GM18517 (cell line): ENCODE data around the gene TBPL1.
A peak's percentile ranks its signal among the peaks of the same experiment; 100 is the strongest.
"Not testable (repeated sequence)": the region's sequence is repeated elsewhere in the genome, so short reads cannot be mapped to it uniquely, and the experiment has no call there.

Experiments
- ATAC-seq: cut with Tn5 transposase; IDR thresholded peaks from one replicate; pipeline ENCODE4 v1.9.1; 2021; ENCODE audit warnings: mild to moderate bottlenecking, moderate library complexity; ENCODE audit not compliant: unreplicated experiment

TBPL1 gene

DNA sequence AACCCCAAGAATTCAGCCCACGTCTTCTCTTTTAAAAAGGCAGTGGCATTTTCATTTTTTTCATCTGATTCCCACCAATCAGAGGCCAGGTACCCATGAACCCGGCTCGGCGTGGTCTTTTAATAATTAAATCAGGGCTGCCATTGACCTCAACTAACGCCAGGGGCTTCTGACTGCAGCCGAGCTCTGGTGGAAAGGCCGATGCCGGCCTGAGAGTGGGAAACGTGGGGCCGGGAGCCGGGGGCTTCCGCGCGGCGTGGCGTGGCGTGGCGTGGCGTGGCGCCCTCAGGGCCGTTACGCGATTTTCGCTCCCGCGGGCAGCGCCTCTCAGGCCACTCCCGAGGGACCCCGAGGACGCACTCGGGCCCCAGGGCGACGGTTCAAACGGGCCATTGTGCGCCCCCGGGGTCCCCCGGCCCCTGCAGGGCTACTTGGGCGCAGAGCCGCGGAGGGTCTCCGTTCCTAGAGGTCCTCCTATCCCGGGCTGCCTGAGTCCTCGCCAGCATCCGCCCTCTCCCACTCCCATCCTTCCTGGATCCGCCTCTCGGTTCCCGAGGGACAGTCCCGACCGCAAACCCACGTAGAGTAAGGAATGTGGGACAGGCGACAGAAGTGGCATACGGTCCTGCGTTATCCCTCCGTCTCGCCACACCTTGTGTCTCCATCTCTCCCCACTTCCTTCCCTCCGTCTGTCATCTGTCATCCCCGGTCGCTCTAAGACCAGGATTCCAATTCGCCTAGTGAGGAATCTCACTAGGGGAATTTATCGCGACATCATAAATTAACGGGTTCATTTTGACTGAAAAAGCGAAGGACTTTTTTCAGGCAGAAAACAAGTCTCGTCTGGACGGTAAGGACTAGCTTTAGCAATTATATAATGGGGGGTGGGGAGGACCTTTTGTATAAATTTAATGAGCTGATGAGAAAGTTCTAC lies 876 bp upstream of the TBPL1 start:
- peak; percentile 48 for ATAC-seq

- ATAC-seq, result no peak
Observed at GRCh38 chr6:133953634-133954415, 801 bp downstream of the TBPL1 start.

DNA sequence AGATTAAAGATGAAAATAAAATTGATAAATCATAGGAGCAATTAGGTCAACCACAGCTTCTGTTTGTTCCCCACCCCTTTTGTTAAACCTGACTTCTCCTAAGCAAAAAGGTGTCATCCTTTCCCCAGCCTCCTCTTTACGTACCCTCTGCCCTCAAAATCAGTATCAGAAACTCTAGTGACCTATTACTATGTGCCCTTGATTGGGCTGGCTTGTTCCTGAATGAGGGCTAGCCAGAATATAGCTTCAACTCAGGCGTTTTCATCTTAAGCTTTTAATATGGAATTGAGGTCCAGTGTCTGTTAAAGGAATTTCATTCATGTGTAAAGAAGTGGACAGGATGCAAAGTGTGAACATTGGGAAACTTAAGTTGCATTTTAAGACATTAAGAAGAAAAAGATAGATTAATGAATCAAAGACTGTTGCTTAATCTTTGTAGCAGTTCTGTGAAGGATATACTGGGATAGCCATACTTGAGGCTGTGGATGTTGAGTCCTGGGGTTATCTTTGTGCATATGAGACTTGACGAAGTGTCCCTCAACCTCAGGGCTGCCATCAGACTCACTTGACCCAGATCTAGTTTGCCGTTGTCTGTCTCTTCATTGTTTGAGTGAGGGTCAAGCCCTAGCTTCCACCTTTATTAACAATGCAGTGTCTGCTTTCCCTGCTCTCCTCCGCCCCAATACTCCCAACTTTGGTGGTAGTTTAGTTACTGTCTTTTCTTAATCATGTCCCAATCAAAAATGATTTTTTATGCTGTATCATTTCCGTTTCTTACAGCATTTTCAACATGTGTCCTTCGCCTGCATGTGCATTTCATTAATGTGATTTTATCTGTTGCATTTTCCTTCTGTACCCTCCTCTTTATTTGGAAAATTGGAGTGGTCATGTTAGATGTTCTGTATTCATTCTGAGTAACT lies 1.9 kb downstream of the TBPL1 start:
- ATAC-seq, result no peak

- no peak for ATAC-seq
Observed at GRCh38 chr6:133955582-133956415, 2.8 kb downstream of the TBPL1 start.

GRCh38 chr6:133956416-133957049 lies 3.5 kb downstream of the TBPL1 start:
- no peak for ATAC-seq

DNA sequence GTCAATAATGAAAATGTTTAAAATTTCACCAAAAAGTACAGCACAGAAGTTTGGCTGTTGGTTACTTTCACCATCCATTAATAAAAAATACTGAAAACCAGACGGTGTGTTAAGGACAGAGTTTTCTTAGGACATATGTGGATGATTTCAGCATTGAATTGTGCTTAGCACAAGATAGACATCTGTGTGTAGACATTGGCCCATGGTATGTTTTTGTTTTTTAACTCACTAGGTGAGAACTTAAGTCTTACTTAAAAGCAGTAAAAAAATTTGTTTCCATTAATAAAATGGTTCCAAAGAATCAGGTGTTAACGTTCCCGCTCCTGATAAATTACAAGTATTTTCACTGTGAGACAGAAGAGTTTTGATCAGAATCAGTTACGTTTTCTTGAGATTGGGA lies 4.2 kb downstream of the TBPL1 start:
- ATAC-seq, result no peak

- no peak for ATAC-seq
Observed at GRCh38 chr6:133957780-133958242, 4.8 kb downstream of the TBPL1 start.

- no peak for ATAC-seq
Observed at GRCh38 chr6:133958791-133959190, 5.8 kb downstream of the TBPL1 start.

GRCh38 chr6:133959667-133960368 lies 6.8 kb downstream of the TBPL1 start:
- no peak for ATAC-seq

GRCh38 chr6:133961831-133962230 lies 8.8 kb downstream of the TBPL1 start:
- ATAC-seq, result no peak

- no peak for ATAC-seq
Observed at GRCh38 chr6:133964052-133964451, 11.0 kb downstream of the TBPL1 start.

DNA sequence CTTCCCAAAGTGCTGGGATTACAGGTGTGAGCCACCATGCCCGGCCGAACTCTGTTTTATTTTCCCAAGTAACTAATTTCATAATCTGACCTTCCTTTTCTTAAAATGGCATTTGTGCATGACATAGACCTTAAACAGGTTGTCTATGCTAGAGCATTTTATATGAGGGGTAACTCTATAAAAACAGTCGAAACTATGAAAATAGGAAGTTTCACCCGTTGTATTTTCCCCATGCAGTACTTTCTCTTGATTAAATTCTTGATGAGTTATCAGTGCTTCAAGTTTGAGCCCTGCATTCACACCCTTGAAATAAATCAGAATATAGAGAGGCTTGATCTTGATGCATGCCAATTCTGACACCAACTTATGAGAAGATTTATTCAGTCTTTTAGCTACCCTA lies 11.7 kb downstream of the TBPL1 start:
- no peak for ATAC-seq

- no peak for ATAC-seq
Observed at GRCh38 chr6:133965817-133966360, 12.9 kb downstream of the TBPL1 start.

GRCh38 chr6:133966654-133967329 lies 13.8 kb downstream of the TBPL1 start:
- ATAC-seq, result peak; percentile 83

- ATAC-seq, result no peak
Observed at GRCh38 chr6:133967347-133967746, 14.3 kb downstream of the TBPL1 start.

GRCh38 chr6:133967835-133968234 lies 14.8 kb downstream of the TBPL1 start:
- not testable (repeated sequence) for ATAC-seq

DNA sequence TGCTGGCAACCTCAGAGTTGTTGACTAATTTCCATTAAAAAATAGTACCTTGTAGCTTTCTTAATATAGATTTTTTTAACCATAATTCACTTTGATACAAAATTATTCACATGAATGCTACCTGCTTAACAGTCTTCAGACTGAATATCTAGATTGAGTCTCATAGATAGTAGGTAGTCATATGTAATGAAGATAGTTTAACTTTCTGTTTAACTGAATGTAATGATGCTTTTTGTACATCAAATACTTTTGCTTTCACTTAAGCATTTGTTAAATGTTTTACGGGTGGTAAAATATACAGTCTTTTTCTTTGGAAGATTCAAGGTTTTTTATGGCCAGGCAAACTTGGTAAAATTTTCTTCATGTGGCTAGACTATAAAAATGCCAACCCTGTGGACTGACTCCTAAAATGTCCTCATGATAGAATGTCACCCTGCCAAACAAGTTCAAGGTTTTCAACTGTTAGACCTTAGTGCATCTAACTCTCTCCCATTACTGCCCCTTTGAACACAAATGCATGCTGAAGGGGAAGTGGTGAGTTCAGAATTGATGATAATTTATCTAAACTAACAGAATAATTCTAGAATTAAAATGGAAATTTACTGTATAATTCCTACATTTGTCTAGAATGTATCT lies 16.4 kb downstream of the TBPL1 start:
- ATAC-seq, result no peak

- ATAC-seq, result no peak
Observed at GRCh38 chr6:133969921-133970295, 16.9 kb downstream of the TBPL1 start.
